WTC11 (cell line): ENCODE results near the gene FAM20C. TPM values are rescaled to one million over a fixed set of nuclear protein-coding genes. Genes with fewer than 3 reads are reported as not detected.

Experiments
- ATAC-seq: fragments of 200-7000 bp; cut with Tn5 transposase; 2 replicates; pipeline ENCODE4 v1.10.0; 2021; ENCODE audit warnings: mild to moderate bottlenecking, moderate library complexity
- CTCF ChIA-PET: fragments of 300-600 bp; sonication (Branson Sonifier 250); formaldehyde crosslinking; loops from one replicate; lab custom pipeline; 2021; ENCODE audit warnings: antibody characterized with exemption; lab: Charles Lee
- POLR2A ChIA-PET: fragments of 350-600 bp; sonication (Branson Sonifier 250); formaldehyde crosslinking; loops from one replicate; lab custom pipeline; 2021; ENCODE audit warnings: antibody characterized with exemption; lab: Charles Lee
- DNase-seq: peaks from one replicate; pipeline ENCODE4 v3.0.0; 2021; ENCODE audit warnings: low spot score
- H3K27ac Mint-ChIP-seq: 2 replicates; pipeline ENCODE4 v1.8.0; 2021; ENCODE audit warnings: mixed read lengths
- H3K27me3 Mint-ChIP-seq: 2 replicates; pipeline ENCODE4 v1.8.0; 2021; ENCODE audit warnings: low read depth, mild to moderate bottlenecking, moderate library complexity, mixed read lengths
- H3K36me3 Mint-ChIP-seq: 2 replicates; pipeline ENCODE4 v1.8.0; 2021; ENCODE audit warnings: mixed read lengths
- H3K4me1 Mint-ChIP-seq: 2 replicates; pipeline ENCODE4 v1.8.0; 2022; ENCODE audit warnings: mixed read lengths
- H3K4me3 Mint-ChIP-seq: 2 replicates; pipeline ENCODE4 v1.8.0; 2021; ENCODE audit warnings: mild to moderate bottlenecking, moderate library complexity, mixed read lengths
- H3K9me3 Mint-ChIP-seq: 2 replicates; pipeline ENCODE4 v1.8.0; 2021; ENCODE audit warnings: mixed read lengths
- ELF4 ChIP-seq: sonication (generic); formaldehyde crosslinking; IDR thresholded peaks from 2 replicates; pipeline ENCODE4 v1.8.1; 2022; ENCODE audit warnings: low read depth, mild to moderate bottlenecking, moderate library complexity, missing genetic modification reagents
- ESRRA ChIP-seq: sonication (generic); formaldehyde crosslinking; IDR thresholded peaks from 2 replicates; pipeline ENCODE4 v1.8.1; 2022; ENCODE audit warnings: mild to moderate bottlenecking, missing genetic modification reagents, borderline replicate concordance
- ETV6 ChIP-seq: sonication (generic); formaldehyde crosslinking; IDR thresholded peaks from 2 replicates; pipeline ENCODE4 v1.8.1; 2022; ENCODE audit warnings: mild to moderate bottlenecking, missing genetic modification reagents
- FOXJ3 ChIP-seq: sonication (generic); formaldehyde crosslinking; IDR thresholded peaks from 2 replicates; pipeline ENCODE4 v1.9.0; 2021; ENCODE audit warnings: missing genetic modification reagents, mild to moderate bottlenecking, borderline replicate concordance
- IRF2 ChIP-seq: sonication (generic); formaldehyde crosslinking; IDR thresholded peaks from 2 replicates; pipeline ENCODE4 v1.8.0; 2022; ENCODE audit warnings: low read depth, missing genetic modification reagents, borderline replicate concordance
- JUN ChIP-seq: sonication (generic); formaldehyde crosslinking; IDR thresholded peaks from 2 replicates; pipeline ENCODE4 v1.8.0; 2023; ENCODE audit warnings: mild to moderate bottlenecking, missing genetic modification reagents
- NFYB ChIP-seq: sonication (generic); formaldehyde crosslinking; conservative IDR thresholded peaks from 2 replicates; pipeline ENCODE4 v1.8.0; 2022; ENCODE audit warnings: low read depth, missing genetic modification reagents
- PRRX2 ChIP-seq: fragments of 250-450 bp; sonication (Bioruptor Pico); IDR thresholded peaks from 2 replicates; pipeline ENCODE4 v1.8.0; 2021; ENCODE audit warnings: mild to moderate bottlenecking
- SMAD3 ChIP-seq: sonication (generic); formaldehyde crosslinking; IDR thresholded peaks from 2 replicates; pipeline ENCODE4 v1.8.0; 2022; ENCODE audit warnings: missing genetic modification reagents, mild to moderate bottlenecking, borderline replicate concordance
- TCF7 ChIP-seq: sonication (generic); formaldehyde crosslinking; IDR thresholded peaks from 2 replicates; pipeline ENCODE4 v1.8.0; 2022; ENCODE audit warnings: mild to moderate bottlenecking, low read depth, missing genetic modification reagents, moderate library complexity
- TP53 ChIP-seq: sonication (generic); formaldehyde crosslinking; IDR thresholded peaks from 2 replicates; pipeline ENCODE4 v1.8.1; 2023; ENCODE audit warnings: mild to moderate bottlenecking, missing genetic modification reagents
- ZNF219 ChIP-seq: sonication (generic); formaldehyde crosslinking; IDR thresholded peaks from 2 replicates; pipeline ENCODE4 v1.8.0; 2023; ENCODE audit warnings: missing genetic modification reagents, mild to moderate bottlenecking, borderline replicate concordance
- ZNF396 ChIP-seq: fragments of 250-450 bp; sonication (Bioruptor Pico); IDR thresholded peaks from 2 replicates; pipeline ENCODE4 v1.8.0; 2021; ENCODE audit warnings: mild to moderate bottlenecking, moderate library complexity, borderline replicate concordance
- total RNA-seq: library from RNA; stranded (reverse); gene quantifications from 3 replicates; pipeline ENCODE4 v1.2.3, GENCODE V29; 2021
- TF ChIP-seq, protein P1 (sequence below): sonication (generic); formaldehyde crosslinking; IDR thresholded peaks from 2 replicates; pipeline ENCODE4 v1.8.0; 2023; ENCODE audit warnings: missing genetic modification reagents
- TF ChIP-seq, protein P2 (sequence below): sonication (generic); formaldehyde crosslinking; IDR thresholded peaks from 2 replicates; pipeline ENCODE4 v1.8.1; 2022; ENCODE audit warnings: missing genetic modification reagents, borderline replicate concordance
- TF ChIP-seq, protein P3 (sequence below): sonication (generic); formaldehyde crosslinking; IDR thresholded peaks from 2 replicates; pipeline ENCODE4 v1.8.0; 2022; ENCODE audit warnings: missing genetic modification reagents
- TF ChIP-seq, protein P4 (sequence below): sonication (generic); formaldehyde crosslinking; IDR thresholded peaks from 2 replicates; pipeline ENCODE4 v1.8.0; 2023; ENCODE audit warnings: missing genetic modification reagents, mild to moderate bottlenecking, borderline replicate concordance
- TF ChIP-seq, protein P5 (sequence below): fragments of 250-450 bp; sonication (Bioruptor Pico); IDR thresholded peaks from 2 replicates; pipeline ENCODE4 v2.1.2; 2022; ENCODE audit warnings: mild to moderate bottlenecking, moderate library complexity

FAM20C gene
- total RNA-seq, 1 experiment from 2014 or later: 64.9 TPM

DNA sequence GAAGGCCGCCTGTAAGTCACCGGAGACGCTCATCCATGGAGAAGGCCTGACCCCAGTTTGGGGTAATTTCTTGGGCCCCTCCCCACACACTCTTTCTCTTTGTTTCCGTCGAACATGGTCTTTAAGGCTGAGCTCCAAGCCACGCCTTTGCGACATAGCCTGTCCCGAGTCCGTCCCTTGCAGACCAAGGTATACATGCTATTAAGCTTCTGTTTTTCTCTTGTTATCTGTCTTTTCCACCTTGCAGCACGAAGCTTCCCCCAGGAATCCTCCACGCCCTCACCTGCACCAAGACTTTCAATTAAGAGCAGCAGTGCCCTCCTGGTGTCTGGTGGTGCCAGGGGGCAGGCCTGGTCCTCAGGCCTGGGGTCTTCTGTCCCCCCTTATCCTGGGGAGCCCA is 4.2 kb upstream of the FAM20C start:
- DNase-seq (no peak), ATAC-seq (no peak)
- TF ChIP-seq TP53 (CRISPR knock-in tag) (no peak), ESRRA (CRISPR knock-in tag) (no peak), FOXJ3 (no peak), ELF4 (CRISPR knock-in tag) (no peak), PRRX2 (no peak), ETV6 (no peak), SMAD3 (no peak)
- TF ChIP-seq, protein P1, sequence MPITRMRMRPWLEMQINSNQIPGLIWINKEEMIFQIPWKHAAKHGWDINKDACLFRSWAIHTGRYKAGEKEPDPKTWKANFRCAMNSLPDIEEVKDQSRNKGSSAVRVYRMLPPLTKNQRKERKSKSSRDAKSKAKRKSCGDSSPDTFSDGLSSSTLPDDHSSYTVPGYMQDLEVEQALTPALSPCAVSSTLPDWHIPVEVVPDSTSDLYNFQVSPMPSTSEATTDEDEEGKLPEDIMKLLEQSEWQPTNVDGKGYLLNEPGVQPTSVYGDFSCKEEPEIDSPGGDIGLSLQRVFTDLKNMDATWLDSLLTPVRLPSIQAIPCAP (CRISPR knock-in tag): no peak
- TF ChIP-seq, protein P2, sequence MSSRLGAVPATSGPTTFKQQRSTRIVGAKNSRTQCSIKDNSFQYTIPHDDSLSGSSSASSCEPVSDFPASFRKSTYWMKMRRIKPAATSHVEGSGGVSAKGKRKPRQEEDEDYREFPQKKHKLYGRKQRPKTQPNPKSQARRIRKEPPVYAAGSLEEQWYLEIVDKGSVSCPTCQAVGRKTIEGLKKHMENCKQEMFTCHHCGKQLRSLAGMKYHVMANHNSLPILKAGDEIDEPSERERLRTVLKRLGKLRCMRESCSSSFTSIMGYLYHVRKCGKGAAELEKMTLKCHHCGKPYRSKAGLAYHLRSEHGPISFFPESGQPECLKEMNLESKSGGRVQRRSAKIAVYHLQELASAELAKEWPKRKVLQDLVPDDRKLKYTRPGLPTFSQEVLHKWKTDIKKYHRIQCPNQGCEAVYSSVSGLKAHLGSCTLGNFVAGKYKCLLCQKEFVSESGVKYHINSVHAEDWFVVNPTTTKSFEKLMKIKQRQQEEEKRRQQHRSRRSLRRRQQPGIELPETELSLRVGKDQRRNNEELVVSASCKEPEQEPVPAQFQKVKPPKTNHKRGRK: no peak
- TF ChIP-seq, protein P3, sequence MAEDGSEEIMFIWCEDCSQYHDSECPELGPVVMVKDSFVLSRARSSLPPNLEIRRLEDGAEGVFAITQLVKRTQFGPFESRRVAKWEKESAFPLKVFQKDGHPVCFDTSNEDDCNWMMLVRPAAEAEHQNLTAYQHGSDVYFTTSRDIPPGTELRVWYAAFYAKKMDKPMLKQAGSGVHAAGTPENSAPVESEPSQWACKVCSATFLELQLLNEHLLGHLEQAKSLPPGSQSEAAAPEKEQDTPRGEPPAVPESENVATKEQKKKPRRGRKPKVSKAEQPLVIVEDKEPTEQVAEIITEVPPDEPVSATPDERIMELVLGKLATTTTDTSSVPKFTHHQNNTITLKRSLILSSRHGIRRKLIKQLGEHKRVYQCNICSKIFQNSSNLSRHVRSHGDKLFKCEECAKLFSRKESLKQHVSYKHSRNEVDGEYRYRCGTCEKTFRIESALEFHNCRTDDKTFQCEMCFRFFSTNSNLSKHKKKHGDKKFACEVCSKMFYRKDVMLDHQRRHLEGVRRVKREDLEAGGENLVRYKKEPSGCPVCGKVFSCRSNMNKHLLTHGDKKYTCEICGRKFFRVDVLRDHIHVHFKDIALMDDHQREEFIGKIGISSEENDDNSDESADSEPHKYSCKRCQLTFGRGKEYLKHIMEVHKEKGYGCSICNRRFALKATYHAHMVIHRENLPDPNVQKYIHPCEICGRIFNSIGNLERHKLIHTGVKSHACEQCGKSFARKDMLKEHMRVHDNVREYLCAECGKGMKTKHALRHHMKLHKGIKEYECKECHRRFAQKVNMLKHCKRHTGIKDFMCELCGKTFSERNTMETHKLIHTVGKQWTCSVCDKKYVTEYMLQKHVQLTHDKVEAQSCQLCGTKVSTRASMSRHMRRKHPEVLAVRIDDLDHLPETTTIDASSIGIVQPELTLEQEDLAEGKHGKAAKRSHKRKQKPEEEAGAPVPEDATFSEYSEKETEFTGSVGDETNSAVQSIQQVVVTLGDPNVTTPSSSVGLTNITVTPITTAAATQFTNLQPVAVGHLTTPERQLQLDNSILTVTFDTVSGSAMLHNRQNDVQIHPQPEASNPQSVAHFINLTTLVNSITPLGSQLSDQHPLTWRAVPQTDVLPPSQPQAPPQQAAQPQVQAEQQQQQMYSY: no peak
- Mint-ChIP-seq H3K4me1 (peaks cover 49% of the 10 kb centered on the region), H3K4me3 (no peak overlapping the region), H3K27me3 (peaks cover 5% of the 10 kb centered on the region; the same call in 1 of the 2 replicates), H3K36me3 (no peaks in the 10 kb centered on the region), H3K27ac (peak overlapping the region; percentile 8; the same call in 1 of the 2 replicates), H3K9me3 (no peaks in the 10 kb centered on the region)
- ChIA-PET CTCF (interaction anchor here (0.9 to 2.9 kb wide), 11 partner anchors 8 to 685 kb away, joined by 3 to 18 read pairs (median 6); no protein-coding TSS in a partner anchor), POLR2A (interaction anchor here (1.0 to 1.1 kb wide), 2 partner anchors 15 to 22 kb away, joined by 3 read pairs; no protein-coding TSS in a partner anchor)

DNA sequence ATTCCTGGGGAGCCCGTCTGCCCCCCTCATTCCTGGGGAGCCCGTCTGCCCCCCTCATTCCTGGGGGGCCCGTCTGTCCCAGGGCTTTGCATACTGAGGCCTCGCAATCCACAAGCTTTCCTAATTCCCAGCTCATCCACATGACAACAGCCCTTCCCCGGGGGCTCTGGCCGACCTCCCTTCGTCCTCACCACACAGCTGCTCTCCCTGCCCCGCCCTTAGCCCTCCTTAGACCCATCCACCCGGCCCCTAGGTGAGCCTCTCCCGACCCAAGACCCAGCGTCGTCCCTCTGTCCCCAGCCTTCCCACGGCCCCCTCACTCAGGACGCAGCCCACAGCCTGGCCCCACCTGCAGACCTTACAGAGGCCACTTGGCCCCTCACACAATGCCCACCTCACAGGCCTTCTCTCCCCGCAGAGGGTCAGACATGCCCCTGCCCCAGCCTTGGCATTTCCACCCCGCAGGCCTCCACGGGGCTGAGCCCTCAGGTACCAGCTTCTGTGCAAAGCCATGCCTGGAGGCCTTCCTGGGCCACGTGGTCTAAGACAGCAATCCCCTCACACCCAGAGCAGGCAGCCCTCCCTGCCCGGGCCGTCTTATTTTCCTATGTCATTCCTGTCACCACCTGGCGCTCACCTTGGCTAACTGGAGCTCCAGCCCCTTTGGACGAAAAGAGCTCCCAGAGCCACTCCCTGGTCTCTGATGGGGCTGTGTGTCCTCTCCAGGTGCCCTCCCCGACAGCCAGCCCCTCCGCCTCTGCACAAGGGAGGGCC is 3.5 kb upstream of the FAM20C start:
- no peaks in the 10 kb centered on the region for H3K9me3 Mint-ChIP-seq
- CTCF ChIA-PET: interaction anchor here (1.0 to 2.9 kb wide), 12 partner anchors 9 to 685 kb away, joined by 3 to 18 read pairs (median 6); no protein-coding TSS in a partner anchor
- no peaks in the 10 kb centered on the region for H3K36me3 Mint-ChIP-seq
- POLR2A ChIA-PET: interaction anchor here (1.1 kb wide), 1 partner anchor 22 kb away, joined by 3 read pairs; no protein-coding TSS in a partner anchor
- peak overlapping the region; percentile 79 for H3K27ac Mint-ChIP-seq
- peak overlapping the region; percentile 2; the same call in 1 of the 2 replicates for H3K4me3 Mint-ChIP-seq
- peaks cover 45% of the 10 kb centered on the region for H3K4me1 Mint-ChIP-seq
- H3K27me3 Mint-ChIP-seq: peaks cover 5% of the 10 kb centered on the region; the same call in 1 of the 2 replicates
- peak; percentile 59 for DNase-seq
- peak; percentile 43 for ATAC-seq
- TF ChIP-seq TCF7 (CRISPR knock-in tag) (no peak), IRF2 (CRISPR knock-in tag) (no peak), ZNF396 (no peak), JUN (no peak), TP53 (CRISPR knock-in tag) (no peak), ETV6 (no peak), NFYB (CRISPR knock-in tag) (no peak), ZNF219 (CRISPR knock-in tag) (no peak)
- TF ChIP-seq, protein P4, sequence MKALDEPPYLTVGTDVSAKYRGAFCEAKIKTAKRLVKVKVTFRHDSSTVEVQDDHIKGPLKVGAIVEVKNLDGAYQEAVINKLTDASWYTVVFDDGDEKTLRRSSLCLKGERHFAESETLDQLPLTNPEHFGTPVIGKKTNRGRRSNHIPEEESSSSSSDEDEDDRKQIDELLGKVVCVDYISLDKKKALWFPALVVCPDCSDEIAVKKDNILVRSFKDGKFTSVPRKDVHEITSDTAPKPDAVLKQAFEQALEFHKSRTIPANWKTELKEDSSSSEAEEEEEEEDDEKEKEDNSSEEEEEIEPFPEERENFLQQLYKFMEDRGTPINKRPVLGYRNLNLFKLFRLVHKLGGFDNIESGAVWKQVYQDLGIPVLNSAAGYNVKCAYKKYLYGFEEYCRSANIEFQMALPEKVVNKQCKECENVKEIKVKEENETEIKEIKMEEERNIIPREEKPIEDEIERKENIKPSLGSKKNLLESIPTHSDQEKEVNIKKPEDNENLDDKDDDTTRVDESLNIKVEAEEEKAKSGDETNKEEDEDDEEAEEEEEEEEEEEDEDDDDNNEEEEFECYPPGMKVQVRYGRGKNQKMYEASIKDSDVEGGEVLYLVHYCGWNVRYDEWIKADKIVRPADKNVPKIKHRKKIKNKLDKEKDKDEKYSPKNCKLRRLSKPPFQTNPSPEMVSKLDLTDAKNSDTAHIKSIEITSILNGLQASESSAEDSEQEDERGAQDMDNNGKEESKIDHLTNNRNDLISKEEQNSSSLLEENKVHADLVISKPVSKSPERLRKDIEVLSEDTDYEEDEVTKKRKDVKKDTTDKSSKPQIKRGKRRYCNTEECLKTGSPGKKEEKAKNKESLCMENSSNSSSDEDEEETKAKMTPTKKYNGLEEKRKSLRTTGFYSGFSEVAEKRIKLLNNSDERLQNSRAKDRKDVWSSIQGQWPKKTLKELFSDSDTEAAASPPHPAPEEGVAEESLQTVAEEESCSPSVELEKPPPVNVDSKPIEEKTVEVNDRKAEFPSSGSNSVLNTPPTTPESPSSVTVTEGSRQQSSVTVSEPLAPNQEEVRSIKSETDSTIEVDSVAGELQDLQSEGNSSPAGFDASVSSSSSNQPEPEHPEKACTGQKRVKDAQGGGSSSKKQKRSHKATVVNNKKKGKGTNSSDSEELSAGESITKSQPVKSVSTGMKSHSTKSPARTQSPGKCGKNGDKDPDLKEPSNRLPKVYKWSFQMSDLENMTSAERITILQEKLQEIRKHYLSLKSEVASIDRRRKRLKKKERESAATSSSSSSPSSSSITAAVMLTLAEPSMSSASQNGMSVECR (CRISPR knock-in tag): no peak
- TF ChIP-seq, protein P5, sequence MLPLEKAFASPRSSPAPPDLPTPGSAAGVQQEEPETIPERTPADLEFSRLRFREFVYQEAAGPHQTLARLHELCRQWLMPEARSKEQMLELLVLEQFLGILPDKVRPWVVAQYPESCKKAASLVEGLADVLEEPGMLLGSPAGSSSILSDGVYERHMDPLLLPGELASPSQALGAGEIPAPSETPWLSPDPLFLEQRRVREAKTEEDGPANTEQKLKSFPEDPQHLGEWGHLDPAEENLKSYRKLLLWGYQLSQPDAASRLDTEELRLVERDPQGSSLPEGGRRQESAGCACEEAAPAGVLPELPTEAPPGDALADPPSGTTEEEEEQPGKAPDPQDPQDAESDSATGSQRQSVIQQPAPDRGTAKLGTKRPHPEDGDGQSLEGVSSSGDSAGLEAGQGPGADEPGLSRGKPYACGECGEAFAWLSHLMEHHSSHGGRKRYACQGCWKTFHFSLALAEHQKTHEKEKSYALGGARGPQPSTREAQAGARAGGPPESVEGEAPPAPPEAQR (CRISPR knock-in tag): no peak
